Panc1 (cell line): ENCODE results near the gene ADGRG7. TPM values are rescaled to one million over a fixed set of nuclear protein-coding genes. Genes with fewer than 3 reads are reported as not detected.

Experiments
- ATAC-seq: fragments of 200-7000 bp; cut with Tn5 transposase; 2 replicates; pipeline ENCODE4 v1.9.1; 2020; ENCODE audit warnings: mild to moderate bottlenecking, moderate library complexity
- BruUV-seq: library from RNA; stranded (reverse); fragments of 400-500 nt; replicated peaks from 2 replicates; lab custom pipeline; 2021; lab: Mats Ljungman, UMichigan
- CTCF ChIA-PET: fragments of 300-600 bp; sonication (Branson Sonifier 250); formaldehyde crosslinking; loops from one replicate; lab custom pipeline; 2022; ENCODE audit warnings: antibody characterized with exemption; lab: Charles Lee
- POLR2A ChIA-PET: fragments of 300-600 bp; sonication (Branson Sonifier 250); formaldehyde crosslinking; loops from one replicate; lab custom pipeline; 2022; ENCODE audit warnings: antibody characterized with exemption; lab: Charles Lee
- DNase-seq: peaks from one replicate; pipeline ENCODE4 v3.0.0-alpha.2; 2010; ENCODE audit warnings: low read depth, low spot score
- H3K27ac ChIP-seq: 2 replicates; pipeline ENCODE4 v1.5.1; 2011; ENCODE audit warnings: mild to moderate bottlenecking, low read length, inconsistent platforms
- H3K27me3 ChIP-seq: fragments of 200-500 bp; sonication (Bioruptor generic); 2 replicates; pipeline ENCODE4 v1.6.0; 2014; ENCODE audit warnings: low read length, inconsistent platforms; ENCODE audit not compliant: control insufficient read depth, insufficient read depth
- H3K36me3 ChIP-seq: fragments of 200-500 bp; sonication (Bioruptor generic); 2 replicates; pipeline ENCODE4 v1.5.1; 2014; ENCODE audit warnings: inconsistent platforms, mild to moderate bottlenecking, low read length, moderate library complexity; ENCODE audit not compliant: control insufficient read depth, insufficient read depth
- H3K4me1 ChIP-seq: 2 replicates; pipeline ENCODE4 v1.5.1; 2011; ENCODE audit warnings: inconsistent platforms, mild to moderate bottlenecking, low read length, moderate library complexity; ENCODE audit not compliant: control insufficient read depth, insufficient read depth
- H3K4me3 ChIP-seq, 2 experiments: 2 replicates each; pipeline ENCODE4 v1.5.1; 2011 to 2012; ENCODE audit warnings: low read depth in 2 of 2, low read length in 2 of 2, mild to moderate bottlenecking in 2 of 2, inconsistent platforms in 1 of 2, moderate library complexity in 1 of 2
- H3K9me3 ChIP-seq: fragments of 200-500 bp; sonication (Bioruptor generic); 2 replicates; pipeline ENCODE4 v1.5.1; 2014; ENCODE audit warnings: low read depth, mild to moderate bottlenecking, inconsistent platforms, low read length, moderate library complexity; ENCODE audit not compliant: control insufficient read depth, insufficient read depth
- CTCF ChIP-seq: fragments of 450-650 bp; IDR thresholded peaks from 2 replicates; pipeline ENCODE4 v1.5.1; 2017; ENCODE audit warnings: mild to moderate bottlenecking
- POLR2AphosphoS5 ChIP-seq: IDR thresholded peaks from 2 replicates; pipeline ENCODE4 v1.6.1; 2012; ENCODE audit warnings: mild to moderate bottlenecking, low read depth, low read length, moderate library complexity
- REST ChIP-seq, 2 experiments: IDR thresholded peaks; 2 replicates each; pipeline ENCODE4 v1.6.1; 2011 to 2012; ENCODE audit warnings: low read depth in 2 of 2, control low read depth in 1 of 2, low read length in 1 of 2, mild to moderate bottlenecking in 1 of 2, moderate library complexity in 1 of 2; ENCODE audit not compliant: insufficient read depth in 1 of 2
- SIN3A ChIP-seq: IDR thresholded peaks from 2 replicates; pipeline ENCODE4 v1.6.1; 2012; ENCODE audit warnings: low read depth, mild to moderate bottlenecking, low read length, moderate library complexity, borderline replicate concordance; ENCODE audit not compliant: insufficient read depth
- TCF7L2 ChIP-seq: IDR thresholded peaks from 2 replicates; pipeline ENCODE4 v1.6.1; 2011; ENCODE audit warnings: mild to moderate bottlenecking, low read depth, low read length, inconsistent platforms
- in situ Hi-C: cut with HindIII; loops from 2 replicates; pipeline ENCODE4 v1.10.0; 2016; ENCODE audit warnings: low sequenced_read_pairs, low pct_unique_long_range_greater_than_20kb
- intact Hi-C: fragments of 100-400 bp; cut with micrococcal nuclease; formaldehyde crosslinking; loops from one replicate; pipeline ENCODE4 v1.10.0; 2022; ENCODE audit not compliant: unreplicated experiment
- total RNA-seq: library from RNA; stranded (reverse); gene quantifications from one replicate; pipeline ENCODE4 v1.2.1, GENCODE V29; 2021; ENCODE audit not compliant: unreplicated experiment

ADGRG7 gene
- total RNA-seq, 1 experiment from 2014 or later, result not detected

DNA sequence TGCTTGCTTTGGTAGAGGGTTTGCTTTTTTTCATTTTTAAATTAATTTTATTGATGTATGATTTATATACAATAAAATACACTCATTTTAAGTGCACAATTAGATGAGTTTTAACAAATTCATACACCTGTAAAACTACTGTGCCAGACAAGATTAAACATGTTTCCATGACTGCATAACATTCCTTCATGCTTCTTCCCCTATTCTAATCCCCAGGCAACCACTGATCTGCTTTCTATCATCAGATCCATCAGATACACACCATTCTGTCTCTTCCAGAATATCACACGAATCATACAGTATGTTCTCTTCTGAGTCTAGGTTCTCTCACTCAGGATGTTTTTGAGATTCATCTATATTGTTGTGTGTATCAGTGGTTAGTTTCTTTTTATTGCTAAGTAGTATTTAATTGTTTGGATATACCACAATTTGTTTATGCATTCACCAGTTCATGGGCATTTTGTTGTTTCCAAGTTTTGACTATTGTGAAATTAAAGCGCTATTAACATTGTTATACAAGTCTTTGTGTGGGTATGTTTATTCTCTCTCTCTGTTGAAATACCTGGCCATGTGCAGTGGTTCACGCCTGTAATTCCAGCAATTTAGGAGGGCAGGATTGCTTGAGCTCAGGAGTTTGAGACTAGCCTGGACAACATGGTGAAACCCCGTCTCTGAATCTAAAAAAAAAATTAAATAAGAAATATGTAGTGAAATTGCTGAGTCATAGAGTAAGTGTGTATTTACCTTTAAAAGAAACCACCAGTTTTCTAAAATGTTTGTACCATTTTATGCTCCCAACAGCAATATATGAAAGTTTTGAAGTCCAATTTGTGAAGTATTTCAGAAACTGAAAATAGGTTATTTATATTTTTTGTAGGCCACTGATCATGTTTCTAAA is 92.9 kb downstream of the ADGRG7 start:
- H3K9me3 ChIP-seq, result no peaks in the 10 kb centered on the region
- in situ Hi-C loops (no loop called here), intact Hi-C loops (no loop called here)
- H3K4me3 ChIP-seq, result no peak overlapping the region
- no peak for DNase-seq
- no TSS peak for BruUV-seq
- no peaks in the 10 kb centered on the region for H3K36me3 ChIP-seq
- no peak for ATAC-seq
- no peaks in the 10 kb centered on the region for H3K4me1 ChIP-seq
- ChIA-PET POLR2A (no interaction called here), CTCF (no interaction called here)
- H3K27ac ChIP-seq, result no peak overlapping the region
- TF ChIP-seq REST (IDR thresholded peaks at IDR 0.05; ENCODE audit: insufficient read depth in 1 of 2, low read depth in 2 of 2, low read length in 1 of 2) (no peak), CTCF (no peak), POLR2AphosphoS5 (no peak), SIN3A (no peak), TCF7L2 (no peak)
- H3K27me3 ChIP-seq, result peaks cover 6% of the 10 kb centered on the region

DNA sequence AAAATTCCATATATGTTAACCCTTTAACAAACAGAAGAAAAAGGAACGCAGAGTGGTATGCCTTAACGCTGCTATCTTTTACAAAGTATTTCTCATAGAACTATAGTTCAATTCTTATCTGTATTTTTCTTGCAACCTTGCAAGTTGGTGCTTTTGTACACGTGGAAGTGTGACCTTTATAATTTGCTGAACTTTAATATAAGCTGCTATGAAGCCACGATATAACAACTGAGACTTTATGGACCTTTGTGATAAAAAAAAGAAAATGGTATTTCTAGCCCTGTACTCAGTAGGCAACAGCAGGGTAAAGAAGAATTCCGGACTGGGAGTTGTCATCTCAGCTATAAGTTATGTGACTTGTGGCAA is 93.6 kb downstream of the ADGRG7 start:
- in situ Hi-C loops, result no loop called here
- DNase-seq, result no peak
- Histone ChIP-seq H3K27ac (no peak overlapping the region), H3K27me3 (peaks cover 6% of the 10 kb centered on the region), H3K4me1 (no peaks in the 10 kb centered on the region), H3K4me3 (no peak overlapping the region), H3K9me3 (no peaks in the 10 kb centered on the region), H3K36me3 (no peaks in the 10 kb centered on the region)
- no TSS peak for BruUV-seq
- no peak for TF ChIP-seq CTCF
- no peak for TF ChIP-seq POLR2AphosphoS5
- TF ChIP-seq REST (IDR thresholded peaks at IDR 0.05; ENCODE audit: insufficient read depth in 1 of 2, low read depth in 2 of 2, low read length in 1 of 2), result no peak
- TF ChIP-seq SIN3A, result no peak
- no peak for TF ChIP-seq TCF7L2
- POLR2A ChIA-PET, result no interaction called here
- CTCF ChIA-PET, result no interaction called here
- intact Hi-C loops, result no loop called here
- ATAC-seq, result no peak
